ENCODE results near the gene HECW1.

DNA sequence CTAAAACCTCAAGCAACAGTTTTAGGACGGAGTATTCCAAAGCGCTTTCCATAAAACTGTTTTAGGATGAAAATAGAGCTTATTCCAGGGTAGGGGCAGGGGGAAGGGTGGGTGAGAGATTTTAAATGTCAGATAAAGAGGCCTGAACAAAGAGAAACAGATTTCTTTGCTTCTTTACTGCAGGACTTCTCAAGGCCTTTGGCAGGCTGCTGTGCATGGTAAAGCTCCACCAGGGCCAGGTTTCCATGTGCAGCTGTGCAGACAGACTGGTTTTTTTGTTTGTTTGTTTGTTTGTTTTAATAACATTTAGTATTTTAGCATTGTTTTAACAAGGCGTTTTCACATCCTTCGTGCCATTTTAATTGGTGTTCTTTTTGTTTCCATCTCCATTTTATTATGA lies 26.3 kb downstream of the HECW1 start:
- TF ChIP-seq YY1 (IDR thresholded peaks at IDR 0.05; ENCODE audit: low read depth) (no peak), CREB1 (IDR thresholded peaks at IDR 0.05; ENCODE audit: low read depth) (no peak)
